Heart right ventricle (tissue), 16 donors: Measurements from ENCODE around the gene TEKT2. TPM values are rescaled to one million over a fixed set of nuclear protein-coding genes. Genes with fewer than 3 reads are reported as not detected.

Experiments
- ATAC-seq, 8 donors: fragments of 200-7000 bp; cut with Tn5 transposase; one replicate each; pipeline ENCODE4 v1.9.1; 2020; ENCODE audit warnings: mild to moderate bottlenecking in 8 of 8, moderate library complexity in 8 of 8, moderate number of reproducible peaks in 1 of 8
- DNase-seq, 2 donors: peaks; one replicate each; pipeline ENCODE4 v3.0.0-alpha.2; 2020
- H3K27ac ChIP-seq, 10 donors: fragments of 200-600 bp; sonication (generic) in 2 of 10; one replicate each; pipeline versions ENCODE4 v1.5.0 to v1.8.0; 2020 to 2022; ENCODE audit warnings: mild to moderate bottlenecking in 3 of 10
- H3K27me3 ChIP-seq, 7 donors: fragments of 200-600 bp; one replicate each; pipeline ENCODE4 v1.8.0; 2021 to 2022; ENCODE audit warnings: mild to moderate bottlenecking in 2 of 7
- H3K36me3 ChIP-seq, 9 donors: fragments of 200-600 bp; sonication (generic) in 1 of 9; one replicate each; pipeline versions ENCODE4 v1.5.0 to v1.8.0; 2020 to 2022; ENCODE audit warnings: mild to moderate bottlenecking in 2 of 9
- H3K4me1 ChIP-seq, 9 donors: fragments of 200-600 bp; sonication (generic) in 1 of 9; one replicate each; pipeline versions ENCODE4 v1.5.0 to v1.8.0; 2020 to 2022; ENCODE audit warnings: mild to moderate bottlenecking in 4 of 9
- H3K4me3 ChIP-seq, 10 donors: fragments of 200-600 bp; sonication (generic) in 2 of 10; one replicate each; pipeline versions ENCODE4 v1.5.0 to v1.8.0; 2020 to 2022; ENCODE audit warnings: mild to moderate bottlenecking in 7 of 10, moderate library complexity in 2 of 10
- H3K9me3 ChIP-seq, 11 donors: fragments of 200-600 bp in 10 of 11; sonication (generic) in 2 of 11; one replicate each; pipeline versions ENCODE4 v1.5.0 to v1.8.0; 2013 to 2022; ENCODE audit warnings: mild to moderate bottlenecking in 2 of 11, control low read depth in 1 of 11, moderate library complexity in 1 of 11
- CTCF ChIP-seq, 9 donors: fragments of 200-600 bp; sonication (generic) in 2 of 9; IDR thresholded peaks; one replicate each; pipeline versions ENCODE4 v1.5.0 to v1.8.0; 2021 to 2022; ENCODE audit warnings: antibody characterized with exemption in 9 of 9, mild to moderate bottlenecking in 5 of 9, moderate library complexity in 1 of 9
- WGBS, 2 donors: extraction: QIAGEN DNeasy Blood & Tissue Kit; methylation state at CpG; one replicate each; pipeline ENCODE4 v1.1.7; 2013; ENCODE audit warnings: inconsistent platforms in 1 of 2; 5-methylcytosine and 5-hydroxymethylcytosine counted together
- intact Hi-C, 10 donors: fragments of 100-400 bp; cut with DNase I; formaldehyde crosslinking; loops; one replicate each; pipeline versions ENCODE4 v1.11.1 to v1.14.2; 2022
- long read RNA-seq, 3 donors: library from polyadenylated mRNA; unstranded; transcript quantifications; one replicate each; pipeline ENCODE4 v2.0.0, GENCODE V29; 2020 to 2021
- polyA plus RNA-seq, 2 donors: library from polyadenylated mRNA; stranded (reverse); fragments of 200-250 nt; gene quantifications; one replicate each; pipeline ENCODE4 v1.2.3, GENCODE V29; 2013
- total RNA-seq, 10 donors: library from RNA; stranded (reverse); fragmentation: NEBNext Ultra II Directional in 3 of 10; extraction: Animal tissue kit (Norgen Biotek cat#: 25700) in 3 of 10; gene quantifications; one replicate each; pipeline versions ENCODE4 v1.2.1 to v1.2.4, GENCODE V29; 2021 to 2023
- donor health status: Arrhythmogenic right ventricular cardiomyopathy.
- donor health status: ischemic (EF 13 %, LVEDD 7.1; RV severe dilation, severe dysfunction).
- donor health status: healthy with polysubstance abuse.
- donor health status: DM: no; HTN: yes; CAD: no.
- donor health status: DM: no; HTN: no; CAD: no.
- donor health status: ischemic (EF 25% LVEDD 6.9; RV normal size, moderate dysfunction).
- donor health status: ischemic (EF 25% LVEDD 5.7; RV mildly dilated, moderate dysfunction).
- donor health status: healthy.
- donor health status: DM: yes; HTN: yes; CAD: no.
- donor health status: Ischemic cardiomyopathy.
- donor health status: ischemic (EF 35%, LVEDD 5.7; RV mildly dilated, moderate dysfunction).
- donor health status: nonischemic (EF 11% LVEDD 7.7; RV severe dilation, severe dysfunction).
- donor health status: DM: yes; HTN: yes; CAD: no.
- donor health status: PGD.
- donor health status: ischemic (EF 29% LVEDD 5.4; RV normal size, mild dysfunction).
- donor health status: nonischemic (EF 23%, LVEDD 6.1; RV moderate dilation, normal function).

The TEKT2 gene
- total RNA-seq (not detected), polyA plus RNA-seq (under 1 TPM in 1 of 2 donors, not detected in 1; 0.06 TPM)
- long read RNA-seq, donor 1, result 0 reads
- long read RNA-seq, donor 2, result 0 reads
- long read RNA-seq, donor 3, result 0 reads

- H3K4me1 ChIP-seq, result peaks cover 0 to 23% (median 18%) of the 10 kb centered on the region in 9 donors
- no peaks in the 10 kb centered on the region for H3K36me3 ChIP-seq
- intact Hi-C loops, result loop anchor here in 3 of 10 donors (10.0 kb wide), 2 partner anchors 149 to 199 kb away; partner anchors contain the start of genes AGO1 (in 2 of the 3) and AGO3 (in 1 of the 3)
- no peak within 1 kb of the TSS for H3K27ac ChIP-seq
- DNase-seq (no peak), ATAC-seq (peak in 1 of 8 donors; percentile 7)
- peaks cover 4 to 35% (median 23%) of the 10 kb centered on the region in 7 donors for H3K27me3 ChIP-seq
- H3K4me3 ChIP-seq, result peak within 1 kb of the TSS; percentile 16 to 55 (median 52)
- 13% methylated on average over 56 to 58 of the region's 59 CpGs for WGBS, 2 donors
- no peak for TF ChIP-seq CTCF (IDR thresholded peaks at IDR 0.05)
- H3K9me3 ChIP-seq, result no peaks in the 10 kb centered on the region
Measured at GRCh38 chr1:36083635-36084496, at the start of gene TEKT2. TEKT2 (plus strand) TSS chr1:36084094; CDS start chr1:36084922, 828 bp downstream.

GRCh38 chr1:36034692-36035091, 49.2 kb upstream of the TEKT2 start:
- no peak for TF ChIP-seq CTCF (IDR thresholded peaks at IDR 0.05)
- Histone ChIP-seq H3K36me3 (peaks cover 0 to 99% (median 23%) of the 10 kb centered on the region in 9 donors), H3K27me3 (no peaks in the 10 kb centered on the region), H3K4me1 (peaks cover 0 to 17% (median 0%) of the 10 kb centered on the region in 9 donors), H3K27ac (peak overlapping the region in 1 of 10 donors; percentile 60), H3K4me3 (no peak overlapping the region), H3K9me3 (no peaks in the 10 kb centered on the region)
- DNase-seq (no peak), ATAC-seq (peak in 1 of 8 donors; percentile 39)
- intact Hi-C loops, result no loop called here

GRCh38 chr1:36035154-36035553, 48.7 kb upstream of the TEKT2 start:
- WGBS, 2 donors, result 81 to 82% methylated on average over 3 of the region's 3 CpGs
- Histone ChIP-seq H3K4me3 (no peak overlapping the region), H3K36me3 (peaks cover 0 to 99% (median 18%) of the 10 kb centered on the region in 9 donors), H3K27me3 (no peaks in the 10 kb centered on the region), H3K27ac (peak overlapping the region in 1 of 10 donors; percentile 60), H3K9me3 (no peaks in the 10 kb centered on the region), H3K4me1 (peaks cover 0 to 17% (median 0%) of the 10 kb centered on the region in 9 donors)
- TF ChIP-seq CTCF (IDR thresholded peaks at IDR 0.05), result no peak
- intact Hi-C loops, result no loop called here
- no peak for ATAC-seq
- no peak for DNase-seq

- peaks cover 0 to 4% (median 0%) of the 10 kb centered on the region in 9 donors for H3K4me1 ChIP-seq
- 87 to 91% methylated on average over 2 of the region's 2 CpGs for WGBS, 2 donors
- H3K36me3 ChIP-seq, result peaks cover 0 to 99% (median 43%) of the 10 kb centered on the region in 9 donors
- intact Hi-C loops, result no loop called here
- no peak for DNase-seq
- no peak for ATAC-seq
- no peaks in the 10 kb centered on the region for H3K9me3 ChIP-seq
- H3K27ac ChIP-seq, result no peak overlapping the region
- no peak for TF ChIP-seq CTCF (IDR thresholded peaks at IDR 0.05)
- no peak overlapping the region for H3K4me3 ChIP-seq
- H3K27me3 ChIP-seq, result no peaks in the 10 kb centered on the region
Measured at GRCh38 chr1:36040238-36040637, 43.7 kb upstream of the TEKT2 start.
